HCT116 (cell line): ENCODE measurements around the gene ELAVL1. TPM values are rescaled to one million over a fixed set of nuclear protein-coding genes. Genes with fewer than 3 reads are reported as not detected.

ENCODE experiments used
- ATAC-seq: fragments of 200-7000 bp; cut with Tn5 transposase; 2 replicates; pipeline ENCODE4 v1.9.1; 2020; ENCODE audit warnings: mild to moderate bottlenecking, moderate library complexity
- BruUV-seq: library from RNA; stranded (reverse); fragments of 400-500 nt; replicated peaks from 2 replicates; lab custom pipeline; 2021; lab: Mats Ljungman, UMichigan
- CTCF ChIA-PET: fragments of 300-600 bp; sonication (Branson Sonifier 250); formaldehyde crosslinking; loops from one replicate; lab custom pipeline; 2021; ENCODE audit warnings: antibody characterized with exemption; lab: Charles Lee
- POLR2A ChIA-PET: fragments of 300-600, 350-600 bp; sonication (Branson Sonifier 250); formaldehyde crosslinking; loops from one replicate; lab custom pipeline; 2021; ENCODE audit warnings: antibody characterized with exemption; lab: Charles Lee
- RAD21 ChIA-PET, 2 experiments: fragments of 300-600 bp; sonication (Branson Sonifier 250); formaldehyde crosslinking; loops; one replicate each; lab custom pipeline; 2023; ENCODE audit warnings: low total read pairs in 2 of 2; ENCODE audit not compliant: uncharacterized antibody in 2 of 2, unreplicated experiment in 2 of 2, low non-redundant PET in 1 of 2; lab: Charles Lee
- DNase-seq: peaks from one replicate; pipeline ENCODE4 v3.0.0-alpha.2; 2010; ENCODE audit warnings: low read depth, low spot score
- H2AFZ ChIP-seq: fragments of 200-600 bp; shearing (Covaris generic), sonication (generic); 2 replicates; pipeline ENCODE4 v1.6.1; 2017; ENCODE audit warnings: low read depth, mixed run types, mixed read lengths, antibody characterized with exemption, low read length; ENCODE audit not compliant: poor library complexity, severe bottlenecking
- H3K27ac ChIP-seq: 2 replicates; pipeline ENCODE4 v1.5.1; 2012; ENCODE audit warnings: low read depth, low read length
- H3K27me3 ChIP-seq: fragments of 200-600 bp; sonication (generic); 2 replicates; pipeline ENCODE4 v1.6.1; 2016; ENCODE audit warnings: mixed run types, low read length, mixed read lengths; ENCODE audit not compliant: insufficient read depth
- H3K36me3 ChIP-seq, 2 experiments: fragments of 200-500 bp in 1 of 2; fragments of 200-600 bp in 1 of 2; sonication (Bioruptor generic) in 1 of 2; sonication (generic) in 1 of 2; 2 replicates each; pipeline versions ENCODE4 v1.5.1 to v1.6.1; 2014 to 2016; ENCODE audit warnings: low read length in 2 of 2, inconsistent platforms in 1 of 2, mixed read lengths in 1 of 2, mixed run types in 1 of 2; ENCODE audit not compliant: insufficient read depth in 2 of 2, control insufficient read depth in 1 of 2
- H3K4me1 ChIP-seq, 2 experiments: fragments of 200-600 bp in 1 of 2; sonication (generic) in 1 of 2; 2 replicates each; pipeline versions ENCODE4 v1.5.1 to v1.6.1; 2012 to 2017; ENCODE audit warnings: low read length in 2 of 2, inconsistent platforms in 1 of 2, mild to moderate bottlenecking in 1 of 2, mixed read lengths in 1 of 2, mixed run types in 1 of 2, moderate library complexity in 1 of 2; ENCODE audit not compliant: insufficient read depth in 2 of 2, control insufficient read depth in 1 of 2
- H3K4me2 ChIP-seq: fragments of 200-600 bp; sonication (generic); 2 replicates; pipeline ENCODE4 v1.6.1; 2017; ENCODE audit warnings: mixed run types, low read length, mixed read lengths
- H3K4me3 ChIP-seq, 2 experiments: fragments of 200-600 bp in 1 of 2; sonication (generic) in 1 of 2; replicated peaks in 1 of 2; 2 replicates each; pipeline ENCODE4 v1.5.1; 2011 to 2016; ENCODE audit warnings: low read length in 2 of 2, control low read depth in 1 of 2, low read depth in 1 of 2, mild to moderate bottlenecking in 1 of 2, mixed read lengths in 1 of 2, mixed run types in 1 of 2
- H3K79me2 ChIP-seq: fragments of 200-600 bp; sonication (generic); 2 replicates; pipeline ENCODE4 v1.6.1; 2017; ENCODE audit warnings: mild to moderate bottlenecking, mixed run types, low read length, moderate library complexity, mixed read lengths; ENCODE audit not compliant: insufficient read depth
- H3K9ac ChIP-seq: fragments of 200-600 bp; sonication (generic); 2 replicates; pipeline ENCODE4 v1.6.1; 2016; ENCODE audit warnings: low read length, mixed read lengths
- H3K9me2 ChIP-seq: fragments of 200-600 bp; sonication (generic), shearing (Covaris generic); 2 replicates; pipeline ENCODE4 v1.6.1; 2017; ENCODE audit warnings: mixed run types, mild to moderate bottlenecking, moderate library complexity; ENCODE audit not compliant: insufficient read depth
- H3K9me3 ChIP-seq, 2 experiments: fragments of 200-500 bp in 1 of 2; fragments of 200-600 bp in 1 of 2; sonication (Bioruptor generic) in 1 of 2; sonication (generic) in 1 of 2; 2 replicates each; pipeline ENCODE4 v1.6.1; 2014 to 2017; ENCODE audit warnings: low read length in 2 of 2, mixed read lengths in 2 of 2, inconsistent platforms in 1 of 2, low read depth in 1 of 2, mild to moderate bottlenecking in 1 of 2, mixed run types in 1 of 2, moderate library complexity in 1 of 2; ENCODE audit not compliant: control insufficient read depth in 1 of 2, insufficient read depth in 1 of 2
- H4K20me1 ChIP-seq: fragments of 200-600 bp; sonication (generic), shearing (Covaris generic); 2 replicates; pipeline ENCODE4 v1.6.1; 2017; ENCODE audit warnings: mixed run types, mild to moderate bottlenecking, moderate library complexity; ENCODE audit not compliant: insufficient read depth
- CBX3 ChIP-seq: IDR thresholded peaks from 2 replicates; pipeline ENCODE4 v1.6.1; 2012; ENCODE audit warnings: low read depth
- CEBPB ChIP-seq: IDR thresholded peaks from 2 replicates; pipeline ENCODE4 v1.6.1; 2012; ENCODE audit warnings: low read depth
- EGR1 ChIP-seq: IDR thresholded peaks from 2 replicates; pipeline ENCODE4 v1.6.1; 2012; ENCODE audit warnings: low read depth
- ELF1 ChIP-seq: IDR thresholded peaks from 2 replicates; pipeline ENCODE4 v1.6.1; 2012; ENCODE audit warnings: low read depth, borderline replicate concordance
- EZH2 ChIP-seq: fragments of 200-600 bp; sonication (generic); IDR thresholded peaks from 2 replicates; pipeline ENCODE4 v1.6.1; 2017; ENCODE audit warnings: antibody characterized with exemption, mixed run types
- JUND ChIP-seq: IDR thresholded peaks from 2 replicates; pipeline ENCODE4 v1.6.1; 2012
- MAX ChIP-seq: IDR thresholded peaks from 2 replicates; pipeline ENCODE4 v1.6.1; 2012
- POLR2A ChIP-seq: IDR thresholded peaks from 2 replicates; pipeline ENCODE4 v1.7.0; 2011; ENCODE audit warnings: borderline replicate concordance; ENCODE audit not compliant: insufficient read depth, insufficient read length; ENCODE audit errors: extremely low read depth
- POLR2AphosphoS5 ChIP-seq: IDR thresholded peaks from 2 replicates; pipeline ENCODE4 v1.6.1; 2011; ENCODE audit warnings: mild to moderate bottlenecking, low read depth, low read length, moderate library complexity
- RAD21 ChIP-seq: IDR thresholded peaks from 2 replicates; pipeline ENCODE4 v1.6.1; 2012; ENCODE audit warnings: low read depth, mild to moderate bottlenecking
- SIN3A ChIP-seq: IDR thresholded peaks from 2 replicates; pipeline ENCODE4 v1.6.1; 2012; ENCODE audit warnings: low read depth
- SP1 ChIP-seq: IDR thresholded peaks from 2 replicates; pipeline ENCODE4 v1.6.1; 2012; ENCODE audit warnings: low read depth
- TCF7L2 ChIP-seq: IDR thresholded peaks from 2 replicates; pipeline ENCODE4 v1.7.0; 2011; ENCODE audit warnings: borderline replicate concordance, inconsistent platforms; ENCODE audit not compliant: insufficient read depth, insufficient read length; ENCODE audit errors: extremely low read depth
- YY1 ChIP-seq: IDR thresholded peaks from 2 replicates; pipeline ENCODE4 v1.6.1; 2011; ENCODE audit warnings: low read length, low read depth, moderate library complexity, mild to moderate bottlenecking; ENCODE audit not compliant: insufficient replicate concordance; ENCODE audit errors: extremely low read depth
- ZFX ChIP-seq: fragments of 450-650 bp; IDR thresholded peaks from 2 replicates; pipeline ENCODE4 v1.6.1; 2017
- ZNF274 ChIP-seq: fragments of 200-500 bp; sonication (Bioruptor generic); IDR thresholded peaks from 2 replicates; pipeline ENCODE4 v1.6.1; 2014; ENCODE audit warnings: mild to moderate bottlenecking, low read depth, low read length, inconsistent platforms
- intact Hi-C: fragments of 100-400 bp; cut with micrococcal nuclease; formaldehyde crosslinking; loops from 2 replicates; pipeline ENCODE4 v1.10.0; 2022
- total RNA-seq: library from RNA; stranded (reverse); gene quantifications from one replicate; pipeline ENCODE4 v1.2.1, GENCODE V29; 2021; ENCODE audit not compliant: unreplicated experiment
- TF ChIP-seq, protein P1 (sequence below), 3 experiments: fragments of 200-600 bp in 1 of 3; sonication (generic) in 1 of 3; IDR thresholded peaks in 2 of 3; conservative IDR thresholded peaks in 1 of 3; 2 replicates each; pipeline ENCODE4 v1.5.1; 2012 to 2017; ENCODE audit warnings: low read depth in 2 of 3, low read length in 2 of 3, antibody characterized with exemption in 1 of 3, borderline replicate concordance in 1 of 3, control low read depth in 1 of 3, mild to moderate bottlenecking in 1 of 3, mixed read lengths in 1 of 3, mixed run types in 1 of 3, moderate library complexity in 1 of 3; ENCODE audit not compliant: insufficient read depth in 1 of 3
- TF ChIP-seq, protein P2 (sequence below): IDR thresholded peaks from 2 replicates; pipeline ENCODE4 v1.6.1; 2012

The ELAVL1 gene
- total RNA-seq, 1 experiment from 2014 or later: 134 TPM

GRCh38 chr19:8046569-8047165 is 41.2 kb upstream of the ELAVL1 start:
- no peak for ATAC-seq
- no peaks in the 10 kb centered on the region for H3K36me3 ChIP-seq
- RAD21 ChIA-PET: no interaction called here
- H2AFZ ChIP-seq: no peak overlapping the region
- no peaks in the 10 kb centered on the region for H3K79me2 ChIP-seq
- no peak overlapping the region for H3K9ac ChIP-seq
- CTCF ChIA-PET: no interaction called here
- no peaks in the 10 kb centered on the region for H3K27me3 ChIP-seq
- H4K20me1 ChIP-seq: no peaks in the 10 kb centered on the region
- no peaks in the 10 kb centered on the region for H3K9me2 ChIP-seq
- POLR2A ChIA-PET: no interaction called here
- no TSS peak for BruUV-seq
- no peak overlapping the region for H3K4me3 ChIP-seq
- no peaks in the 10 kb centered on the region for H3K9me3 ChIP-seq
- no peak for DNase-seq
- intact Hi-C loops: no loop called here
- H3K27ac ChIP-seq: no peak overlapping the region
- TF ChIP-seq RAD21 (no peak), EZH2 (no peak), JUND (no peak), ZFX (no peak), ELF1 (no peak), SIN3A (no peak), EGR1 (no peak), CEBPB (no peak), YY1 (no peak), ZNF274 (no peak), CBX3 (no peak), POLR2A (no peak), MAX (no peak), TCF7L2 (no peak), POLR2AphosphoS5 (no peak), SP1 (no peak)
- TF ChIP-seq, protein P1, sequence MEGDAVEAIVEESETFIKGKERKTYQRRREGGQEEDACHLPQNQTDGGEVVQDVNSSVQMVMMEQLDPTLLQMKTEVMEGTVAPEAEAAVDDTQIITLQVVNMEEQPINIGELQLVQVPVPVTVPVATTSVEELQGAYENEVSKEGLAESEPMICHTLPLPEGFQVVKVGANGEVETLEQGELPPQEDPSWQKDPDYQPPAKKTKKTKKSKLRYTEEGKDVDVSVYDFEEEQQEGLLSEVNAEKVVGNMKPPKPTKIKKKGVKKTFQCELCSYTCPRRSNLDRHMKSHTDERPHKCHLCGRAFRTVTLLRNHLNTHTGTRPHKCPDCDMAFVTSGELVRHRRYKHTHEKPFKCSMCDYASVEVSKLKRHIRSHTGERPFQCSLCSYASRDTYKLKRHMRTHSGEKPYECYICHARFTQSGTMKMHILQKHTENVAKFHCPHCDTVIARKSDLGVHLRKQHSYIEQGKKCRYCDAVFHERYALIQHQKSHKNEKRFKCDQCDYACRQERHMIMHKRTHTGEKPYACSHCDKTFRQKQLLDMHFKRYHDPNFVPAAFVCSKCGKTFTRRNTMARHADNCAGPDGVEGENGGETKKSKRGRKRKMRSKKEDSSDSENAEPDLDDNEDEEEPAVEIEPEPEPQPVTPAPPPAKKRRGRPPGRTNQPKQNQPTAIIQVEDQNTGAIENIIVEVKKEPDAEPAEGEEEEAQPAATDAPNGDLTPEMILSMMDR (IDR thresholded peaks at IDR 0.05 in 2 of 3, conservative IDR thresholded peaks at IDR 0.05 in 1 of 3; ENCODE audit: borderline replicate concordance in 1 of 3, insufficient read depth in 1 of 3, low read depth in 2 of 3, low read length in 2 of 3): no peak
- TF ChIP-seq, protein P2, sequence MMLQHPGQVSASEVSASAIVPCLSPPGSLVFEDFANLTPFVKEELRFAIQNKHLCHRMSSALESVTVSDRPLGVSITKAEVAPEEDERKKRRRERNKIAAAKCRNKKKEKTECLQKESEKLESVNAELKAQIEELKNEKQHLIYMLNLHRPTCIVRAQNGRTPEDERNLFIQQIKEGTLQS: no peak
- peaks cover 0 to 13% of the 10 kb centered on the region in 2 experiments; a peak in 2 of 4 replicates for H3K4me1 ChIP-seq
- no peak overlapping the region for H3K4me2 ChIP-seq
